NCI-H128 (cell line): ENCODE data around the gene CYP2A7.
"Not testable (repeated sequence)": the region's sequence is repeated elsewhere in the genome, so short reads cannot be mapped to it uniquely, and the experiment has no call there.

Source experiments
- DNase-seq: peaks from one replicate; lab custom pipeline; 2025; ENCODE audit not compliant: unreplicated experiment; lab: John Stamatoyannopoulos, UW

CYP2A7 gene

DNA sequence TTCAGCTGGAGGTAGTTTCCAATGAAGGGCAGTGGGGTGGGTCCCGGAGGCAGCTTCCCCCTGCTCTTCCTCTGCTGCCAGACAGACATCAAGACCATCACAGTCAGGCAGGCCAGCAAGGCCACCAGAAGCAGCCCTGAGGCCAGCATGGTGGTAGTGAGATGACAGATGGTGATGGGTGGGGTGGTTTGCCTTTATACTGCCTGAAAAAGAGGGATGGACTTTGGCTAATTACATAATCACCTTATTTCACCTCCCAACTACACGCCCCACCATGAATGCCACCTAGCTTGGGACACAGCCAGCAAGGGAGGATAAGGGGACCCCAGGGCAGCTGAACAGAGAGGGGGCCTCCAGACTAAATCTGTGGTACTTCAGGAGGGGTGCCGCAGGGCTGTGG, at the start of gene CYP2A7:
CYP2A7 (minus strand) TSS at position 170 of the 400 bp plus-strand sequence; CDS start at position 149, 21 bp downstream.
- not testable (repeated sequence) for DNase-seq

DNA sequence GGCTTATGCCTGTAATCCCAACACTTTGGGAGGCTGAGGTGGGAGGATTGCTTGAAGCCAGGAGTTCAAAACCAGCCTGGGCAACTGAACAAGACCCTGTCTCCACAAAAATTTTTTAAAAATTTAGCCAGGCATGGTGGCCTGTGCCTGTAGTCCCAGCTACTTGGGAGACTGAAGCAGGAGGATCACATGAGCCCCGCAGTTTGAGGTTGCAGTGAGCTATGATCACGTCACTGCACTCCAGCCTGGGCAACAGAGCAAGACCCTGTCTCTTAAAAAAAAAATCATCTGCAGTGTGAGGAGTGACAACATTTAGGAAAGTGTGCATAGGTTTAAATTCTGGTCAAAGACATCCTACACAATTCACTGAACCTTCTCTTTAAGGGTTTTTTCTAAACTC, 48.8 kb upstream of the CYP2A7 start:
- not testable (repeated sequence) for DNase-seq

- not testable (repeated sequence) for DNase-seq
Observed at GRCh38 chr19:40929942-40930341, 47.9 kb upstream of the CYP2A7 start.

DNA sequence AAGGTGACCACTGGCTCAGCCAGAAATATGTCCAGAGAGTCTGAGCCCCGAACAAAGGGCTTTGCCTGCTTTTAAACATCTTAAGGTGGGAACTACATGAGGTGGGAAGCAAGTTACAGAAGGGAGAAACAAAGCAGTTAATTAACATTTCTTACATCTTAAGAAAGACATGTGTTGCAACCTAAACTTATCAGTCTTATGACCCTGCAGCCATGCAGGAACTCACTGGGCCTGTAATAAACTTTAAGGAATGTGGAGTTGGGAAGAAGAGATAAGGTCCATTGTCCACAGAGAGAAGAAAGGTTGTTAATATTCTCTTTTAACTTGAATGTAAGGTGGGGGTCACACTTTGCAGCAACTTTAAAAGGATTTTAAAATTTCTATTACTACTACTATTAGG, 46.8 kb upstream of the CYP2A7 start:
- no peak for DNase-seq

GRCh38 chr19:40927567-40927966, 45.5 kb upstream of the CYP2A7 start:
- no peak for DNase-seq

DNA sequence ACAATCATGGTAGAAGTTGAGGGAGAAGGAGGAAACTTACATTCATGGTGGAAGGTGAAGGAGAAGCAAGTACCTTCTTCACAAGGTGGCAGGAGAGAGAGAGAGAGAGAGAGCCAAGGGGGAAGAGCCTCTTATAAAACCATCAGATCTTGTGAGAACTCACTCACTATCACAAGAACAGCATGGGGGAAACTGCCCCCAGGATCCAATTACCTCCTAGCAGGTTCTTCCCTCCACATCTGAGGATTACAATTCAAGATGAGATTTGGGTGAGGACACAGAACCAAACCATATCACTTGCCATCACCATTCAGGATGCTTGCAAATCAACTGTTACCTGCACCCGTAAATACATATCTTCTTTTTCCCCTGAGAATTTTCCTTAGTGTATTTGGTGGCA, 44.2 kb upstream of the CYP2A7 start:
- DNase-seq = not testable (repeated sequence)

DNA sequence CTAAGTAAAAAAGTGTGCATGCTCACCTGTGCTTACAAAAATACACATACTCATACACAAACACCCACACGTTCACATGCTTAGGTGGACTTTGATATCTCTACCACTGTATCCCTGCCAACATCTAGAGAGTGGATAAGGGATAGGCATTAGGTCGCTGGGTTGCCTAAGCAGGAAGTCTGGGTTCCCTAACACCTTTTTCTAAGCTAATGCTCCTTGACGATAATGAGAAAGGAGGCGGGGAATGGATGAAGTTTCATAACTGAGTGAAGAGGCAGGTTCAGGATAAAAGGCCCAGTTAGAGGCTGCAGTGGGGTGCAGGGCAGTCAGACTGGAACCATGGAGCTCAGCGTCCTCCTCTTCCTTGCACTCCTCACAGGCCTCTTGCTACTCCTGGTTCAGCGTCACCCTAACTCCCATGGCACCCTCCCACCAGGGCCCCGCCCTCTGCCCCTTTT, 41.9 kb upstream of the CYP2A7 start:
- DNase-seq = no peak

DNA sequence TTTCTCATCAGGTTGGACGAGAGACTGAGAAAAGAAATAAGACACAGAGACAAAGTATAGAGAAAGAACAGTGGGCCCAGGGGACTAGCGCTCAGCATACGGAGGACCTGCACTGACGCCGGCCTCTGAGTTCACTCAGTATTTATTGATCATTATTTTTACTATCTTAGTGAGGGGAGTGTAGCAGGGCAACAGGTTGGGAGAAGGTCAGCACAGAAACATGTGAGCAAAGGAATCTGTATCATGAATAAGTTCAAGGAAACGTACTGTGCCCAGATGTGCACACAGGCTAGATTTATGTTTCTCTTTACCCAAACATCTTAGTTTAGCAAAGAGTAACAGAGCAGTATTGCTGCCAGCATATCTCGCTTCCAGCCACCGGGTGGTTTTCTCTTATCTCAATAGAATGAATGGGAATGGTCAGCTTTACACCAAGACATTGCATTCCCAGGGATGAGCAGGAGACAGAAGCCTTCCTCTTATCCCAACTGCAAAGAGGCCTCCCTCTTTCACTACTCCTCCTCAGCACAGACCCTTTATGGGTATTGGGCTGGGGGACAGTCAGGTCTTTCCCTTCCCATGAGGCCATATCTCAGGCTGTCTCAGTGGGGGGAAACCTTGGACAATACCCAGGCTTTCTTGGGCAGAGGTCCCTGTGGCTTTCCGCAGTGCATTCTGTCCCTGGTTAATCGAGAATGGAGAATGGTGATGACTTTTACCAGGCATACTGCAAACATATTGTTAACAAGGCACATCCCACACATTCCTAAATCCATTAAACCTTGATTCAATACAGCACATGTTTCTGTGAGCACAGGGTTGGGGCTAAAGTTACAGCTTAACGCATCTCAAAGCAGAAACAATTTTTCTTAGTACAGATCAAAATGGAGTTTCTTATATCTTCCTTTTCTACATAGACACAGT, 40.5 kb upstream of the CYP2A7 start:
- DNase-seq = not testable (repeated sequence)

DNA sequence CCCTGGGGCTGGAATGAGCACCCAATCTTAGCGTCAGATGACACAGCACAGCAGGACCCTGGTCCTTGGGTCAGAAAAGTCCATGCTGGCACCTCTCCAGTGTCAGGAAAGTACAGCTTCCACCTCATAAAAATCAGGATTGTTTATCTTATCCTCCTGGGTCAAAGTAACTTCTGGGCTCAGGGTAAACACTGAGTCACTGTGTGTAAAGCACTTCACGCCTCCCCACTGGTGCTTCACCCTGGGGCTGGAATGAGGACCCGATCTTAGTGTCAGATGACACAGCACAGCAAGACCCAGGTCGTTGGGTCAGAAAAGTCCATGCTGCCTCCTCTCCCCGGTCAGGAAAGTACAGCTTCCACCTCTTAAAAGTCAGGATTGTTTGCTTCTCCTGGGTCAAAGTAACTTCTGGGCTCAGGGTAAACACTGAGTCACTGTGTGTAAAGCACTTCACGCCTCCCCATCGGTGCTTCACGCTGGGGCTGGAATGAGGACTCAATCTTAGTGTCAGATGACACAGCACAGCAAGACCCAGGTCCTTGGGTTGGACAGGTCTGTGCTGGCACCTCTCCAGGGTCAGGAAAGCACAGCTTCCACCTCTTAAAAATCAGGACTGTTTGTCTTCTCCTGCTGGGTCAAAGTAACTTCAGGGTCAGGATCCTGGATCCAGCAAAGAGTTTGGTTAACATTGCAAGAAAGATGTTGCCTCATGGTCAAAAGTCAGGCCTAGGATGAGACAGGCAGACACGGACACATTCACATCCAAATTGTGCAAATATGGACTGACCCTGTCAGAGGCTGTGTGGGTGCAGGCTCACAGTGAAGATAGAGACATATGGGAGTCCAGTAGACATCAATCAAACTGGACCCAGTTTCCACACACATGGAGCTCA, 39.2 kb upstream of the CYP2A7 start:
- DNase-seq = no peak

DNA sequence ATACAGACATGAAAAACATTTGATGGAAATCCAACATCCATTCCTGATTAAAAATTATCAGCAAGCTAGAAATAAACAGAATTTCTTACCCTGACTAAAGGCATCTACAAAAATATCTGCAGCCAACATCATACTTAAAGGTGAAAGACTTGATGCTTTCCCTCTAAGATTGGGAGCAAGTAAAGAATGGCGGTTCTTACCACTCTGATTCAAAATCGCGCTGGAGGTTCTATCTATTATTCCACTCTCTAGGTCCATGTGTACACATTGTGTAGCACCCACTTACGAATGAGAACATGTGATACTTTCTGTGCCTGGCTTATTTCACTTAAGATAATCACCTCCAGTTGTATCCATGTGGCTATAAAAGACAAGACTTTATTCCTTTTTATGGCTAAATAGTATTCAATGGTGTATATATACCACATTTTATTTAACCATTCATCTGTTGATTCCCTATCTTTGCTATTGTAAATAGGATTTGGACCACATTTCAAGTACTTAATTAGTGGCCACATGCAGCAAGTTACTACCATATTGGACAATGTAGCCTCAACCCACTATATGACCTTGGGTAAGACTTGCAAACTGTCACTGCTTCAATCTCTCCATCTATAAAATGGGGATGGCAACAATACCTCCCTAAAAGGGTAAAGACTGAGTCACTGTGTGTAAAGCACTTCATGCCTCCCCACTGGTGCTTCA, 38.4 kb upstream of the CYP2A7 start:
- no peak for DNase-seq

- DNase-seq = not testable (repeated sequence)
Observed at GRCh38 chr19:40919530-40920299, 37.7 kb upstream of the CYP2A7 start.

DNA sequence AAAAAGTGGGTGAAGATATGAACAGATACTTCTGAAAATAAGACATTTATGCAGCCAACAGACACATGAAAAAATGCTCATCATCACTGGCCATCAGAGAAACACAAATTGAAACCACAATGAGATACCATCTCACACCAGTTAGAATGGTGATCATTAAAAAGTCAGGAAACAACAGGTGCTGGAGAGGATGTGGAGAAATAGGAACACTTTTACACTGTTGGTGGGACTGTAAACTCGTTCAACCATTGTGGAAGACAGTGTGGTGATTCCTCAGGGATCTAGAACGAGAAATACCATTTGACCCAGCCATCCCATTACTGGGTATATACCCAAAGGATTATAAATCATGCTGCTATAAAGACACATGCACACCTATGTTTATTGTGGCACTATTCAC, 36.3 kb upstream of the CYP2A7 start:
- DNase-seq = not testable (repeated sequence)

DNA sequence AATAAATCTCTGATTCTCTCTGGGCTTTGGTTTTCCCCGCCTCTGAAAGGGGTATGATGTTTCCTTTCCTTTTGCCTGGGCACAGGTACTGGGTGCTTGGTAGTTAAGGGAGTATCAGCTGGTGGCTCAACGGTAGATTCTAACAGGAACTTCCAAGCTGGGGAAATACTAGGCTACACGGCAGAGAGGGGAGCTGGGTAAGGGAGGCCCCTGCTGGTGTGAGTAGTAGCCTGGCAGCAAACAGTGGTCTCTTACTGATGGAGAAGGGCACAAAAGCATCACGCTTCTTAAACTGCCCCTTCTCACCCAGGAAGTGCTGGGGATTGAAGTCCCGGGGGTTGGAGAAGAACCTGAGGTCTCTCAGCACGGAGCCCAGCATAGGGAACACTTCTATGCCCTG, 26.9 kb upstream of the CYP2A7 start:
- DNase-seq = no peak

- DNase-seq = no peak
Observed at GRCh38 chr19:40907968-40908735, 26.1 kb upstream of the CYP2A7 start.

- DNase-seq = no peak
Observed at GRCh38 chr19:40906512-40906911, 24.5 kb upstream of the CYP2A7 start.

- not testable (repeated sequence) for DNase-seq
Observed at GRCh38 chr19:40904673-40905156, 22.7 kb upstream of the CYP2A7 start.

- DNase-seq = not testable (repeated sequence)
Observed at GRCh38 chr19:40901975-40902750, 20.1 kb upstream of the CYP2A7 start.

DNA sequence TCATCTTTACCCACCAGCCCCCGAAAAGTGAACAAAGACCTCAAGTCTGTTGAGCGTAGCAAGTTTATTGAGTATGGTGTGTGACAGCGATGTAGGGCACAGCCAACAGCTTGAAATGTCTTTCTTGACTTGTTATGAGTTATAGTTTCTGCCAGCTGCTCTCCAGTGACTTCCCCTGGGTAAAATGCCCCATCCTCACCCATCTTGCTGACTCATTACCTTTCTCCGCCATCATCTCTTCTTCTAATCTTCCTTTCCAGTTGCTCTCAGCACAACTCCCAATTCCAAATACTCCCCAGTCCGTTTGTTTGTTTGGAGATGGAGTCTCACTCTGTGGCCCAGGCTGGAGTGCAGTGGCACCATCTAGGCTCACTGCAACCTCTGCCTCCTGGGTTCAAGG, 18.5 kb upstream of the CYP2A7 start:
- not testable (repeated sequence) for DNase-seq
